Neural progenitor cell (in vitro differentiated cells): ENCODE results near the gene LUZP2. TPM values are rescaled to one million over a fixed set of nuclear protein-coding genes. Genes with fewer than 3 reads are reported as not detected.

Experiments used
- DNase-seq: peaks from one replicate; pipeline ENCODE4 v3.0.0-alpha.2; 2016; ENCODE audit warnings: low spot score
- H2AFZ ChIP-seq: fragments of 200-600 bp; sonication (generic); replicated peaks from 2 replicates; pipeline ENCODE4 v1.6.1; 2016; ENCODE audit warnings: antibody characterized with exemption
- H3F3A ChIP-seq: fragments of 200-600 bp; sonication (generic); 2 replicates; pipeline ENCODE4 v1.6.1; 2016; ENCODE audit warnings: antibody characterized with exemption, low read depth
- H3K27ac ChIP-seq: fragments of 200-600 bp; sonication (generic); 2 replicates; pipeline ENCODE4 v1.5.1; 2016; ENCODE audit warnings: mild to moderate bottlenecking
- H3K27me3 ChIP-seq: fragments of 200-600 bp; sonication (generic); 2 replicates; pipeline ENCODE4 v1.6.1; 2016; ENCODE audit warnings: mild to moderate bottlenecking, moderate library complexity
- H3K36me3 ChIP-seq: fragments of 200-600 bp; sonication (generic); 2 replicates; pipeline ENCODE4 v1.5.1; 2016
- H3K4me1 ChIP-seq: fragments of 200-600 bp; sonication (generic); 2 replicates; pipeline ENCODE4 v1.6.1; 2016; ENCODE audit warnings: mixed run types
- H3K4me2 ChIP-seq: fragments of 200-600 bp; sonication (generic); 2 replicates; pipeline ENCODE4 v1.6.1; 2016
- H3K4me3 ChIP-seq: fragments of 200-600 bp; sonication (generic); 2 replicates; pipeline ENCODE4 v1.5.1; 2016
- H3K79me2 ChIP-seq: fragments of 200-600 bp; sonication (generic); 2 replicates; pipeline ENCODE4 v1.6.1; 2016; ENCODE audit warnings: low read depth
- H3K9ac ChIP-seq: fragments of 200-600 bp; sonication (generic); 2 replicates; pipeline ENCODE4 v1.6.1; 2016
- H3K9me3 ChIP-seq: fragments of 200-600 bp; sonication (generic); 2 replicates; pipeline ENCODE4 v1.5.1; 2016; ENCODE audit warnings: low read depth
- H4K20me1 ChIP-seq: fragments of 200-600 bp; sonication (generic); 2 replicates; pipeline ENCODE4 v1.6.1; 2016; ENCODE audit warnings: low read depth
- H3K27ac Mint-ChIP-seq: 3 replicates; pipeline ENCODE4 v1.8.0; 2021; ENCODE audit warnings: mixed read lengths
- H3K27me3 Mint-ChIP-seq: 2 replicates; pipeline ENCODE4 v1.8.0; 2022; ENCODE audit warnings: low read depth, mild to moderate bottlenecking, inconsistent platforms, moderate library complexity, mixed read lengths; ENCODE audit not compliant: insufficient read depth
- H3K36me3 Mint-ChIP-seq: 3 replicates; pipeline ENCODE4 v1.8.0; 2021; ENCODE audit warnings: mixed read lengths
- H3K4me1 Mint-ChIP-seq: 3 replicates; pipeline ENCODE4 v1.8.0; 2021; ENCODE audit warnings: mixed read lengths
- H3K4me3 Mint-ChIP-seq: 3 replicates; pipeline ENCODE4 v1.8.0; 2021; ENCODE audit warnings: mild to moderate bottlenecking, moderate library complexity, mixed read lengths
- H3K9me3 Mint-ChIP-seq: 3 replicates; pipeline ENCODE4 v1.8.0; 2020; ENCODE audit warnings: mixed read lengths
- EZH2 ChIP-seq: fragments of 200-600 bp; sonication (generic); IDR thresholded peaks from 2 replicates; pipeline ENCODE4 v1.6.1; 2017; ENCODE audit warnings: antibody characterized with exemption, mild to moderate bottlenecking, moderate library complexity
- EZH2phosphoT487 ChIP-seq: fragments of 200-600 bp; sonication (generic); IDR thresholded peaks from 2 replicates; pipeline ENCODE4 v1.6.1; 2017; ENCODE audit warnings: antibody characterized with exemption
- total RNA-seq: library from RNA; depleted of rRNA; stranded (reverse); fragments of >200 nt; gene quantifications from 2 replicates; pipeline ENCODE4 v1.2.3, GENCODE V29; 2015; ENCODE audit warnings: low replicate concordance
- TF ChIP-seq, protein P1 (sequence below): fragments of 200-600 bp; sonication (generic); IDR thresholded peaks from 2 replicates; pipeline ENCODE4 v1.5.1; 2017; ENCODE audit warnings: antibody characterized with exemption, mild to moderate bottlenecking

LUZP2 gene
- total RNA-seq, 1 donor from 2014 or later = 2.5 TPM

DNA sequence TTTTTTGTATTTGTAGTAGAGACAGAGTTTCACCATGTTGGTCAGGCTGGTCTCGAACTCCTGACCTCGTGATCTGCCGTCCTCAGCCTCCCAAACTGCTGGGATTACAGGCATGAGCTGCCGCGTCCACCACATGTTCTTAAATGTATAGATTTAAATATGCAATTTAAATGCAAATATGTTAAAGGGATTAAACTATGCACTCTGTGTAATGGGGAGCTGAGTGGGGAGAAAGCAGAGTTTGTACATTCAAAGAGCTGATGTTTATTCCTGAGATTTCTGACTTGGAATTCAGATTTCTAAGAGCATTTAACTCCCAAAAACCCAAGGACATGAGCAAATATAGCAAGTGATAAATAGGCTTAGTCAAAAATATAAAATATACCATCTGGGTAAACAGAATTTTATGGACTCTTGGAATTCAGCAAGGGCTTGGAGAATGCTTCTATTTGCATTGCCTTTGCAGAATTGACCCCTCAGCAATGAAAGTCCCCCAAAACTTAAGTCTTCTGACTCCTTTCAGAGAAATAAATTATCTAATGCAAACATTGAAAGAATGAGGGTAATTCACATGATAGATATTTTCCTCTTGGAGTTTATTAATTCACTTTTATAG is 170.6 kb downstream of the LUZP2 start:
- Histone ChIP-seq H3K4me3 (no peak overlapping the region), H3K9me3 (no peaks in the 10 kb centered on the region), H2AFZ (no peak overlapping the region), H4K20me1 (no peaks in the 10 kb centered on the region), H3K27me3 (no peaks in the 10 kb centered on the region), H3K9ac (no peak overlapping the region), H3K27ac (no peak overlapping the region), H3F3A (no peaks in the 10 kb centered on the region), H3K4me1 (no peaks in the 10 kb centered on the region), H3K79me2 (no peaks in the 10 kb centered on the region), H3K4me2 (no peak overlapping the region), H3K36me3 (no peaks in the 10 kb centered on the region)
- no peak for DNase-seq
- H3K9me3 Mint-ChIP-seq = peaks cover 4% of the 10 kb centered on the region
- TF ChIP-seq EZH2 (no peak), EZH2phosphoT487 (no peak)
- TF ChIP-seq, protein P1, sequence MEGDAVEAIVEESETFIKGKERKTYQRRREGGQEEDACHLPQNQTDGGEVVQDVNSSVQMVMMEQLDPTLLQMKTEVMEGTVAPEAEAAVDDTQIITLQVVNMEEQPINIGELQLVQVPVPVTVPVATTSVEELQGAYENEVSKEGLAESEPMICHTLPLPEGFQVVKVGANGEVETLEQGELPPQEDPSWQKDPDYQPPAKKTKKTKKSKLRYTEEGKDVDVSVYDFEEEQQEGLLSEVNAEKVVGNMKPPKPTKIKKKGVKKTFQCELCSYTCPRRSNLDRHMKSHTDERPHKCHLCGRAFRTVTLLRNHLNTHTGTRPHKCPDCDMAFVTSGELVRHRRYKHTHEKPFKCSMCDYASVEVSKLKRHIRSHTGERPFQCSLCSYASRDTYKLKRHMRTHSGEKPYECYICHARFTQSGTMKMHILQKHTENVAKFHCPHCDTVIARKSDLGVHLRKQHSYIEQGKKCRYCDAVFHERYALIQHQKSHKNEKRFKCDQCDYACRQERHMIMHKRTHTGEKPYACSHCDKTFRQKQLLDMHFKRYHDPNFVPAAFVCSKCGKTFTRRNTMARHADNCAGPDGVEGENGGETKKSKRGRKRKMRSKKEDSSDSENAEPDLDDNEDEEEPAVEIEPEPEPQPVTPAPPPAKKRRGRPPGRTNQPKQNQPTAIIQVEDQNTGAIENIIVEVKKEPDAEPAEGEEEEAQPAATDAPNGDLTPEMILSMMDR = no peak
- no peak overlapping the region for H3K27ac Mint-ChIP-seq
- H3K4me1 Mint-ChIP-seq = no peaks in the 10 kb centered on the region
- H3K4me3 Mint-ChIP-seq = no peak overlapping the region
- H3K36me3 Mint-ChIP-seq = no peaks in the 10 kb centered on the region
- H3K27me3 Mint-ChIP-seq = peaks cover 3% of the 10 kb centered on the region

DNA sequence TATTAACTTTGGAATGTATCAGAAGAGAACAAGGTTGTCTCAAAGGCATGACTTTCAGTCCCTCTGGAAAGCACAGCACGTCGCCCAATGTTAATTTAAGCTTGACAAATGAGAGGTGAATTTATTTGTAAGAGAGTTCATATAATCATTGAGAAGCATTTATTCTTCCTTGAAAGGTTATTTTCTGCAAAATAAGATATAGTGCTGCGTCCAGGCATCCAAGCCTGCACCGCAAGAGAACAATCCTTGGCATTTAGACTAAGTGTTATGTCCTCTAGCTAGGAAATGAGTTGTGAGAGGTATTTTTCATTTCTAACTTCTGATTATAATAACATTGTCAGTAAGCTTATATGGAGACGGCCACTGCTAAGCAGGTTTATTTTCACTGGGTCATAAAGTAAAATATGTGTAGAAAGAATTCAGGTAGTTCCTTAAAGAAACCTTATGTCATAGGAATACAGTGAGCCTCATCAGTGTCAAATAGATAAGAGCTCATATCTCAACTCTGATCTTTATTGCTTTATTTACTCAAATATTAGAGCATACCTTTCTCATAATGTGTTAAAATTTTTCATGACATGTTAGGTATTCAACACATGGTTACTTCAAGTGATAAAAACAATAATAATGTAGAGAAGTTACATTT is 182.0 kb downstream of the LUZP2 start:
- Histone ChIP-seq H2AFZ (no peak overlapping the region), H3K9me3 (no peaks in the 10 kb centered on the region), H3K27me3 (no peaks in the 10 kb centered on the region), H3K79me2 (no peaks in the 10 kb centered on the region), H4K20me1 (no peaks in the 10 kb centered on the region), H3K4me1 (peaks cover 12% of the 10 kb centered on the region), H3F3A (peaks cover 11% of the 10 kb centered on the region), H3K4me2 (no peak overlapping the region), H3K9ac (no peak overlapping the region), H3K36me3 (no peaks in the 10 kb centered on the region), H3K4me3 (no peak overlapping the region), H3K27ac (no peak overlapping the region)
- H3K9me3 Mint-ChIP-seq = no peaks in the 10 kb centered on the region
- TF ChIP-seq EZH2phosphoT487 = no peak
- TF ChIP-seq EZH2 = no peak
- TF ChIP-seq, protein P1 = no peak
- H3K27me3 Mint-ChIP-seq = no peaks in the 10 kb centered on the region
- no peaks in the 10 kb centered on the region for H3K36me3 Mint-ChIP-seq
- H3K27ac Mint-ChIP-seq = no peak overlapping the region
- no peak for DNase-seq
- H3K4me3 Mint-ChIP-seq = no peak overlapping the region
- H3K4me1 Mint-ChIP-seq = peaks cover 11% of the 10 kb centered on the region

DNA sequence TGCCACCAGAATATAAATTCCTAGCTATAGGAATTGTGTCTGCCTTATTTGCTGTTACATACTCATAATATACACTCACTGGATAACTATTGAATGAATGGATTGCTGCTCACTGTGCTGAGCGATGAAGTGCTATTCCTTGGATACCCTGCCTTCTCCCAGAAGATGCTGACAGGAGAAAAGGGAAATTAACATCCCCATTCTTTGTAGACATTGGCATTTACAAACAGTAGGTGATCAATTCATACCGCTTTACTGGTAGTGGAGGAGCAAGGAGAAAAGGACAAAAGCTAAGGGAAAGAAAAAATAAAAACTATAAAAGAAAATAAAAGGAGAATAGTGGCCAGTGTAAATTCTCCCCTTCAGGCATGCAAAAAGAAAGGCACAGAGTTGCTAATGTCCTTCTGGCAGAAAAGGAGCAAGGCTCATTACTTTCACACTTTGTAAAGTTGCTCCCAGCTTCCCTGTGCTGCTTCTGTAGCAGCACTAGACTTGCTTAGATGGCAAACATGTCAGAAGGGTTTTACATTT is 183.0 kb downstream of the LUZP2 start:
- Histone ChIP-seq H3K9ac (no peak overlapping the region), H3K27ac (no peak overlapping the region)
- peak; percentile 15 for DNase-seq

More for the DNA sequence above, 183.0 kb downstream of the LUZP2 start:
- H3K36me3 ChIP-seq = no peaks in the 10 kb centered on the region
- H3K4me3 Mint-ChIP-seq = no peak overlapping the region
- no peaks in the 10 kb centered on the region for H3K79me2 ChIP-seq
- TF ChIP-seq EZH2 (no peak), EZH2phosphoT487 (no peak)
- TF ChIP-seq, protein P1 = no peak
- H3K4me1 ChIP-seq = peaks cover 12% of the 10 kb centered on the region
- no peaks in the 10 kb centered on the region for H3K9me3 ChIP-seq
- H3K4me2 ChIP-seq = peak overlapping the region; percentile 48
- H2AFZ ChIP-seq = no peak overlapping the region
- H3K4me3 ChIP-seq = no peak overlapping the region
- no peaks in the 10 kb centered on the region for H3K27me3 ChIP-seq
- no peaks in the 10 kb centered on the region for H3K36me3 Mint-ChIP-seq
- no peak overlapping the region for H3K27ac Mint-ChIP-seq
- peaks cover 11% of the 10 kb centered on the region for H3K4me1 Mint-ChIP-seq
- no peaks in the 10 kb centered on the region for H3K9me3 Mint-ChIP-seq
- H3F3A ChIP-seq = peaks cover 11% of the 10 kb centered on the region
- no peaks in the 10 kb centered on the region for H4K20me1 ChIP-seq
- H3K27me3 Mint-ChIP-seq = no peaks in the 10 kb centered on the region
